Keratinocyte (primary cell): Measurements from ENCODE around the gene PRKAG2. TPM values are rescaled to one million over a fixed set of nuclear protein-coding genes. Genes with fewer than 3 reads are reported as not detected.

ENCODE experiments used
- DNase-seq: peaks from one replicate; pipeline ENCODE4 v3.0.0-alpha.2; 2011; ENCODE audit warnings: low read depth, missing footprints, low spot score
- FAIRE-seq: peaks from 2 replicates; lab custom pipeline; 2011; peaks lifted over from hg19 to GRCh38; lab: Jason Lieb, UNC
- H2AFZ ChIP-seq: 2 replicates; pipeline ENCODE4 v1.6.0; 2012; ENCODE audit warnings: low read length, control low read depth, inconsistent platforms; ENCODE audit not compliant: control insufficient read depth
- H3K27ac ChIP-seq: 2 replicates; pipeline ENCODE4 v1.5.1; 2011; ENCODE audit warnings: low read length; ENCODE audit not compliant: control insufficient read depth, insufficient read depth
- H3K27me3 ChIP-seq: 3 replicates; pipeline ENCODE4 v1.6.0; 2011; ENCODE audit warnings: low read length; ENCODE audit not compliant: control insufficient read depth, insufficient read depth; ENCODE audit errors: extremely low read depth
- H3K36me3 ChIP-seq, 2 experiments: 2 replicates in 1 of 2; 3 replicates in 1 of 2; pipeline ENCODE4 v1.5.1; 2011; ENCODE audit warnings: low read length in 2 of 2, mild to moderate bottlenecking in 1 of 2; ENCODE audit not compliant: control insufficient read depth in 2 of 2, insufficient read depth in 2 of 2; ENCODE audit errors: extremely low read depth in 1 of 2
- H3K4me1 ChIP-seq: 3 replicates; pipeline ENCODE4 v1.5.1; 2011; ENCODE audit warnings: low read length; ENCODE audit not compliant: control insufficient read depth, insufficient read depth; ENCODE audit errors: extremely low read depth
- H3K4me2 ChIP-seq: 3 replicates; pipeline ENCODE4 v1.6.0; 2011; ENCODE audit warnings: low read depth, low read length; ENCODE audit not compliant: control insufficient read depth, insufficient read depth; ENCODE audit errors: extremely low read depth
- H3K4me3 ChIP-seq, 3 experiments: fragments of 200-600 bp in 1 of 3; sonication (generic) in 1 of 3; 2 replicates in 2 of 3; 3 replicates in 1 of 3; pipeline ENCODE4 v1.5.1; 2011 to 2016; ENCODE audit warnings: low read length in 3 of 3, mild to moderate bottlenecking in 3 of 3, control low read depth in 2 of 3, inconsistent platforms in 1 of 3, low read depth in 1 of 3, mixed read lengths in 1 of 3, mixed run types in 1 of 3, moderate library complexity in 1 of 3; ENCODE audit not compliant: control insufficient read depth in 2 of 3, insufficient read depth in 2 of 3; ENCODE audit errors: extremely low read depth in 1 of 3
- H3K79me2 ChIP-seq: 2 replicates; pipeline ENCODE4 v1.6.0; 2012; ENCODE audit warnings: low read length; ENCODE audit not compliant: control insufficient read depth, insufficient read depth
- H3K9ac ChIP-seq: 3 replicates; pipeline ENCODE4 v1.6.0; 2011; ENCODE audit warnings: low read length; ENCODE audit not compliant: control insufficient read depth, insufficient read depth; ENCODE audit errors: extremely low read depth
- H3K9me1 ChIP-seq: 3 replicates; pipeline ENCODE4 v1.6.0; 2011; ENCODE audit warnings: low read length; ENCODE audit not compliant: control insufficient read depth, insufficient read depth; ENCODE audit errors: extremely low read depth
- H3K9me3 ChIP-seq: 2 replicates; pipeline ENCODE4 v1.5.1; 2012; ENCODE audit warnings: low read depth, low read length; ENCODE audit not compliant: control insufficient read depth
- H4K20me1 ChIP-seq: 3 replicates; pipeline ENCODE4 v1.6.0; 2011; ENCODE audit warnings: low read length; ENCODE audit not compliant: control insufficient read depth, insufficient read depth; ENCODE audit errors: extremely low read depth
- EZH2 ChIP-seq: IDR thresholded peaks from one replicate; pipeline ENCODE4 v1.6.1; 2012; ENCODE audit warnings: inconsistent platforms, mild to moderate bottlenecking, low read length, moderate library complexity
- dilution Hi-C: fragments of 300-500 bp; cut with MboI; formaldehyde crosslinking; loops from one replicate; pipeline ENCODE4 v1.7.0; 2020; ENCODE audit warnings: low sequenced_read_pairs; ENCODE audit not compliant: extremely low pct_ligation_motif_present
- polyA plus RNA-seq, 5 experiments: library from polyadenylated mRNA; depleted of rRNA in 3 of 5; stranded (reverse) in 3 of 5; stranded (forward) in 1 of 5; unstranded in 1 of 5; fragments of >200 nt; gene quantifications; 1 replicate in 1 of 5; 2 replicates in 3 of 5; 3 replicates in 1 of 5; pipeline versions ENCODE4 v1.2.1 to v1.2.3, GENCODE V29; 2011 to 2012; ENCODE audit warnings: missing spikeins in 2 of 5, low read depth in 1 of 5, low replicate concordance in 1 of 5
- TF ChIP-seq, protein P1 (sequence below), 3 experiments: IDR thresholded peaks in 1 of 3; conservative IDR thresholded peaks in 1 of 3; optimal IDR thresholded peaks in 1 of 3; 2 replicates in 2 of 3; 3 replicates in 1 of 3; pipeline versions ENCODE3 to v1.5.1; 2011; ENCODE audit warnings: low read length in 3 of 3, mild to moderate bottlenecking in 3 of 3, moderate library complexity in 2 of 3, control low read depth in 1 of 3, inconsistent platforms in 1 of 3; ENCODE audit not compliant: insufficient read depth in 2 of 3; ENCODE audit errors: extremely low read depth in 1 of 3

The PRKAG2 gene
- polyA plus RNA-seq, 1 donor (not counting 4 experiments of a cell fraction or from before 2014, with no cell fraction given), result 39.5 TPM

DNA sequence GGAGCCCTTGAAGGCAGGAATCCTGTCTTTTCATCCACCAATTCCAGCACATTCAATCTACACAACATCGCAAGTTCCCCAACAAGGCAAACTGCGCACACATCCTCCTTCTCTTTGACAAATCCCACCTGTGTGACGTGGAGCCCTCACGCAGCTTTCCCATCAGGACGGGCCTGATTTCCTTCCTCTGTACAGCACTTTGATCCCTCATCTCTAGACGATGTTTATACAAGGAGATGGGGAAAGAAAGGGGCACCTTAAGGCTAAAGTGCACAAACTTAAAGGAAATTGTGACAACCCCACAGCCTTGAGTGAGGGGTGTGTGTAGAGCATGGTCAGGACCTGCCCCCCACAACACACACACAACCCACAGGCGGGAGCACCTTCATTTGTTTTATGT lies 97.2 kb downstream of the PRKAG2 start:
- Histone ChIP-seq H2AFZ (no peak overlapping the region), H3K4me3 (no peak overlapping the region), H3K27me3 (peaks cover 4% of the 10 kb centered on the region), H3K79me2 (no peaks in the 10 kb centered on the region), H4K20me1 (no peaks in the 10 kb centered on the region), H3K27ac (no peak overlapping the region), H3K4me2 (no peak overlapping the region), H3K9ac (no peak overlapping the region), H3K36me3 (no peaks in the 10 kb centered on the region), H3K4me1 (no peaks in the 10 kb centered on the region), H3K9me1 (no peaks in the 10 kb centered on the region), H3K9me3 (no peaks in the 10 kb centered on the region)
- dilution Hi-C loops, result no loop called here
- FAIRE-seq (no peak), DNase-seq (no peak)
- TF ChIP-seq, protein P1, sequence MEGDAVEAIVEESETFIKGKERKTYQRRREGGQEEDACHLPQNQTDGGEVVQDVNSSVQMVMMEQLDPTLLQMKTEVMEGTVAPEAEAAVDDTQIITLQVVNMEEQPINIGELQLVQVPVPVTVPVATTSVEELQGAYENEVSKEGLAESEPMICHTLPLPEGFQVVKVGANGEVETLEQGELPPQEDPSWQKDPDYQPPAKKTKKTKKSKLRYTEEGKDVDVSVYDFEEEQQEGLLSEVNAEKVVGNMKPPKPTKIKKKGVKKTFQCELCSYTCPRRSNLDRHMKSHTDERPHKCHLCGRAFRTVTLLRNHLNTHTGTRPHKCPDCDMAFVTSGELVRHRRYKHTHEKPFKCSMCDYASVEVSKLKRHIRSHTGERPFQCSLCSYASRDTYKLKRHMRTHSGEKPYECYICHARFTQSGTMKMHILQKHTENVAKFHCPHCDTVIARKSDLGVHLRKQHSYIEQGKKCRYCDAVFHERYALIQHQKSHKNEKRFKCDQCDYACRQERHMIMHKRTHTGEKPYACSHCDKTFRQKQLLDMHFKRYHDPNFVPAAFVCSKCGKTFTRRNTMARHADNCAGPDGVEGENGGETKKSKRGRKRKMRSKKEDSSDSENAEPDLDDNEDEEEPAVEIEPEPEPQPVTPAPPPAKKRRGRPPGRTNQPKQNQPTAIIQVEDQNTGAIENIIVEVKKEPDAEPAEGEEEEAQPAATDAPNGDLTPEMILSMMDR (optimal IDR thresholded peaks at IDR 0.05 in 1 of 3, IDR thresholded peaks at IDR 0.05 in 1 of 3, conservative IDR thresholded peaks at IDR 0.05 in 1 of 3; ENCODE audit: extremely low read depth in 1 of 3, insufficient read depth in 2 of 3, low read length in 3 of 3), result no peak

DNA sequence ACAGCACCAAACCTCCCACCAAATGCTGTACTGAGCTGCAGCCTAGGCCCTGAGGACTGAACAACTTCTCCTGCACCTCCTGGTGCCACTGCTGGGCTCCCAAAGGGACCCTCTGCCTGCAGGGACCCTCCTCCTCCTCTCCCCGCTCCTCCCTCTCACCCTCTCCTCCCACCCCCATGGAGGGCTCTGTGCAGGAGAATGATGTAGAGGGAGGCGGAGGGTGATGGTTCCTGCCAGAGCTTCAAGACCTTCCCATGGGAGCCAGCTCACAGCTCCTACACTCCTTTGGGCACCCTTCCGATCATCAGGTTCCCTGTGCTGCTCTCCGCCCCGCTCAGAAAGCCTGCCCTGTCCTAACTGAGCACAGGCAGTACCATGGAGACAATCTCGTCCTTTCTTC lies 97.7 kb downstream of the PRKAG2 start:
- no peak overlapping the region for H3K27ac ChIP-seq
- no peak for FAIRE-seq
- no peaks in the 10 kb centered on the region for H3K36me3 ChIP-seq
- no peaks in the 10 kb centered on the region for H3K9me3 ChIP-seq
- no peak overlapping the region for H2AFZ ChIP-seq
- peaks cover 4% of the 10 kb centered on the region for H3K27me3 ChIP-seq
- no peaks in the 10 kb centered on the region for H3K4me1 ChIP-seq
- H3K9me1 ChIP-seq, result no peaks in the 10 kb centered on the region
- no peak overlapping the region for H3K4me3 ChIP-seq
- no peak for DNase-seq
- no peak overlapping the region for H3K9ac ChIP-seq
- TF ChIP-seq, protein P1 (optimal IDR thresholded peaks at IDR 0.05 in 1 of 3, IDR thresholded peaks at IDR 0.05 in 1 of 3, conservative IDR thresholded peaks at IDR 0.05 in 1 of 3; ENCODE audit: extremely low read depth in 1 of 3, insufficient read depth in 2 of 3, low read length in 3 of 3), result no peak
- no peak for TF ChIP-seq EZH2
- no peaks in the 10 kb centered on the region for H3K79me2 ChIP-seq
- no peak overlapping the region for H3K4me2 ChIP-seq
- H4K20me1 ChIP-seq, result no peaks in the 10 kb centered on the region
- dilution Hi-C loops, result no loop called here
